ENCODE data around the gene IL22RA1. TPM values are rescaled to one million over a fixed set of nuclear protein-coding genes. Genes with fewer than 3 reads are reported as not detected.

The IL22RA1 gene
- total and polyA plus RNA-seq, 10 of the 15 experiments (the other 5 are each of a cell fraction or from before 2014, with no cell fraction given): not detected

- FAIRE-seq: no peak
- Histone ChIP-seq H3K9me3 (replicated peaks; ENCODE audit: control insufficient read depth, insufficient read depth, low read length) (no peaks in the 10 kb centered on the region), H3K27ac (ENCODE audit: control insufficient read depth, insufficient read depth) (no peak overlapping the region), H2AFZ (ENCODE audit: control insufficient read depth, low read depth, low read length) (no peak overlapping the region), H3K4me3 (no peak overlapping the region), H4K20me1 (ENCODE audit: control insufficient read depth, insufficient read depth) (no peaks in the 10 kb centered on the region), H3K36me3 (ENCODE audit: control insufficient read depth in 2 of 2, insufficient read depth in 2 of 2, low read length in 1 of 2) (no peaks in the 10 kb centered on the region), H3K27me3 (replicated peaks in 1 of 2; ENCODE audit: control insufficient read depth in 2 of 2, insufficient read depth in 2 of 2, low read length in 1 of 2) (peaks cover 0 to 6% of the 10 kb centered on the region in 2 experiments; a peak in 2 of 4 replicates), H3K4me1 (ENCODE audit: control insufficient read depth, insufficient read depth, low read length) (no peaks in the 10 kb centered on the region), H3K9ac (ENCODE audit: control insufficient read depth, insufficient read depth, low read length) (no peak overlapping the region), H3K4me2 (ENCODE audit: control insufficient read depth, insufficient read depth) (no peak overlapping the region), H3K79me2 (ENCODE audit: control insufficient read depth, insufficient read depth, low read length) (no peaks in the 10 kb centered on the region)
- POLR2A ChIA-PET: no interaction called here
- DNase-seq (ENCODE audit: low read depth, low spot score): no peak
- BruUV-seq (replicated peaks): no TSS peak
- no peak for ATAC-seq
- in situ Hi-C loops (cut with MboI): no loop called here
- 20% methylated on average over 14 of the region's 14 CpGs for WGBS (ENCODE audit: insufficient coverage, insufficient replicate concordance, low lambda C conversion rate, missing lambda C conversion rate)
- CTCF ChIA-PET: no interaction called here
- intact Hi-C loops (cut with micrococcal nuclease; ENCODE audit: unreplicated experiment): no loop called here
- SMC1A ChIA-PET (ENCODE audit: uncharacterized antibody, unreplicated experiment): no interaction called here
- TF ChIP-seq ESRRA (IDR thresholded peaks at IDR 0.05; ENCODE audit: low read length) (no peak), TAF1 (IDR thresholded peaks at IDR 0.05; ENCODE audit: borderline replicate concordance, low read depth, low read length) (no peak), RAD21 (IDR thresholded peaks at IDR 0.05; ENCODE audit: insufficient read depth, low read depth, low read length) (no peak), ZZZ3 (IDR thresholded peaks at IDR 0.05; ENCODE audit: control insufficient read depth, insufficient read length, low read depth) (no peak), POLR2AphosphoS5 (IDR thresholded peaks at IDR 0.05; ENCODE audit: low read length) (no peak), STAT1 (conservative IDR thresholded peaks at IDR 0.05) (no peak), GATAD2B (conservative IDR thresholded peaks at IDR 0.05; ENCODE audit: low read depth) (no peak), RELB (IDR thresholded peaks at IDR 0.05; ENCODE audit: low read depth) (no peak), SP1 (IDR thresholded peaks at IDR 0.05; ENCODE audit: low read depth, low read length) (no peak), ZNF24 (IDR thresholded peaks at IDR 0.05) (no peak), LARP7 (IDR thresholded peaks at IDR 0.05) (no peak), HDAC2 (IDR thresholded peaks at IDR 0.05) (no peak), RB1 (IDR thresholded peaks at IDR 0.05; ENCODE audit: borderline replicate concordance) (no peak)
- TF ChIP-seq, protein P1, sequence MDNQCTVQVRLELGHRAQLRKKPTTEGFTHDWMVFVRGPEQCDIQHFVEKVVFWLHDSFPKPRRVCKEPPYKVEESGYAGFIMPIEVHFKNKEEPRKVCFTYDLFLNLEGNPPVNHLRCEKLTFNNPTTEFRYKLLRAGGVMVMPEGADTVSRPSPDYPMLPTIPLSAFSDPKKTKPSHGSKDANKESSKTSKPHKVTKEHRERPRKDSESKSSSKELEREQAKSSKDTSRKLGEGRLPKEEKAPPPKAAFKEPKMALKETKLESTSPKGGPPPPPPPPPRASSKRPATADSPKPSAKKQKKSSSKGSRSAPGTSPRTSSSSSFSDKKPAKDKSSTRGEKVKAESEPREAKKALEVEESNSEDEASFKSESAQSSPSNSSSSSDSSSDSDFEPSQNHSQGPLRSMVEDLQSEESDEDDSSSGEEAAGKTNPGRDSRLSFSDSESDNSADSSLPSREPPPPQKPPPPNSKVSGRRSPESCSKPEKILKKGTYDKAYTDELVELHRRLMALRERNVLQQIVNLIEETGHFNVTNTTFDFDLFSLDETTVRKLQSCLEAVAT (IDR thresholded peaks at IDR 0.05): no peak
- RAD21 ChIA-PET (ENCODE audit: unreplicated experiment): no interaction called here
These were observed 53.8 kb downstream of the IL22RA1 start for GRCh38 chr1:24089027-24089742.
